IMR-90 (cell line): ENCODE measurements around the gene PRR36.

Experiments used
- CEBPB ChIP-seq: IDR thresholded peaks from 2 replicates; pipeline ENCODE4 v1.6.1; 2012; ENCODE audit warnings: low read depth, low read length, improper control_type of control experiment
- CTCF ChIP-seq: conservative IDR thresholded peaks from 2 replicates; pipeline ENCODE4 v1.5.1; 2012; ENCODE audit warnings: mild to moderate bottlenecking, low read depth, low read length, improper control_type of control experiment

- TF ChIP-seq CTCF, result no peak
- TF ChIP-seq CEBPB, result no peak
Measured at GRCh38 chr19:7842661-7843294, 31.4 kb downstream of the PRR36 start.
